Right kidney (tissue), 1 donor: ENCODE measurements around the gene DPEP3.
"Not testable (repeated sequence)": the region's sequence is repeated elsewhere in the genome, so short reads cannot be mapped to it uniquely, and the experiment has no call there.

Source experiments
- DNase-seq: peaks from one replicate; pipeline ENCODE4 v3.0.0-alpha.2; 2016

Gene DPEP3

DNA sequence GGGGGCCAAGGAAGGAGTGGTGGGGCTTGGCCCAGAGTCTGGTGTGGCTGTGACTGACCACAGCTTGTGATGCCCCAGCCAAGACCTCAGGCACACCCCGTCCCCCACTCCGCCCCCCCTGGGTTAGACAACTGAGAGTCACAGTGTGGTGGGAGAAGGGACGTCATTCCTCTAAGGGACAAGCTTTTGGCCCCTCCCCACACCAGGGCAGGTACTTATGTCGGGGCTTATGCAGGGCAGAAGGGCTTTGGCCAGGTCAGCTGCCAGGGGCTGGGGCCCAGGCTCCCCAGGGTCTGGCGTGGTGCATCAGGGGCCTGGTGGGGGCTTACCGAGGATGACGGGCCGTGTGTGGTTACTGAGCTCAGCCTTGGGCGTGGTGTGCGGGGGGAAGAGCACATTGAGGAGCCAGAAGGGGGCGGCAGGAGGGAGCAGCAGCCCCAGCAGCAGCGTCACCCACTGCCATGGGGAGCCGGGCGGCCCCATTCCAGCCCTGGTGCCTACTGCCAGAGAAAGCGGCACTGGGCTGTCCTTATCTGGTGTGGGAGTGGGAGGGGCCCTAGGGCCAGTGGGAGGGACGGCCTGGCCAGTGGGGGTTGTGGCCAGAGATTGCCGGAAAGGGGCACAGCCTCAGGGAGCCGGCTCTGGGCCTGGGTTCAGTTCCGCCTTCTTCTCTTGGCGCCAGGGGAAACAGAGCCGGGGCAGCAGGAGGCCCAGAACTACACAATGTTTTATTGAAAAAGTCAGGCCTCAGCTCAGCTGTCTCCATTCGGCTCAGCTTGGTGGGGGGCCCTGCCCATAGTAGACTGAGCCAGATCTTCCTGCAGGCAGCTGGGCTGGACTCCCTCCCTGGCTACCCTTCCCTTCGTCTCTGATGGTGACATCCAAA is 36.4 kb downstream of the DPEP3 start, which contains the start of gene LCAT:
Gene LCAT (minus strand): TSS at position 502 of the 886 bp plus-strand sequence. CDS start 19 bp downstream, at position 483.
- DNase-seq, result no peak

DNA sequence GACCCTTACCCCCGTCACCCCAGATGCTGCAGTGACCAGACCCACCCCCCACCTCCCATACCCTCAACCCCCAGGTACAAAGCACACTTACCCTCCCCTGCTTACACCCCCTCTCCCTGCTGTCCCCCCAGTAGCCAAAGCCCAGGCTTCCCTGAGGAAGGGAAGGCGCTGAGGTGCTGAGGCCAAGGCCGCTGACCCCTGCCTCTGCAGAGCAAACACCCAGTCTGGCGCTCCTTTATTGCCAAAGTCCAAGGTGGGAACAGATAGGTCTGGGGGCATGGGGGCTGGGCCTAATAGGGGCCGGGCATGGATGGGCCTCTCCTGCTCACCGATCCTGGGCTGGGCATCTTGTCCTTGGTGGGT is 37.1 kb downstream of the DPEP3 start:
- DNase-seq, result no peak

DNA sequence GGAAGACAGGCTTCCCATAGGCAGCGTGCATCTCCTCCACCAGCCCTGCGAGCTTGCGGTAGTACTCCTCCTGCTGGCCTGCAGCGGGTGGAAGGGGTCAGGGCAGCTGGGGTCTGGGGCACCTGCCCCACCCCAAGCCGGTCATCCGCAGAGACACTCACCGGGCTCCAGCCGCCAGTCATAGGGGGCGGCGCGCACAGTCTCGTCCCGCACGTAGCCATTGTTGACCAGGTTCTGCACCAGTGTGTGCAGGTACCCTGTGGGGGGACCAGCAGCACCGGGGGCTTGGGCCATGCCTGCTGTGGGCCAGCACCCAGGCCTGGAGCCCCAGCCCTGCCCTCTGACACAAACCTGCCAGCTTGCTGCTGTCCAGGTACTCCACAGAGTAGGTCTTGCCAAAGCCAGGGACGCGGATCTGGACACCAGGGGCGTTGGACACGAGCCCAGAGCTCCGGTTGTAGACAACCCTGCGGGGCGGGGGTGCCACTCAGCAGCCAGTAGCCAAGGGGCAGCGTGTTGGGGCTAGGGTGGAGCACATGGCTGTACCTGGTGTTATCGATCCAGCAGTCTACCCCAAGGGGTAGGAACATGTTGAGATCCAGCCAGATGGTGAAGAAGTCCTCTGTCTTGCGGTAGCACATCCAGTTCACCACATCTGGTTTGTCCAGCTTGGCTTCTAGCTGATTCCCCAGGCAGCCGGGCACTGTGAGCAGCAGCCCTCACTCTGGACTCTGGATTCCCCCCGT is 37.6 kb downstream of the DPEP3 start:
- no peak for DNase-seq

DNA sequence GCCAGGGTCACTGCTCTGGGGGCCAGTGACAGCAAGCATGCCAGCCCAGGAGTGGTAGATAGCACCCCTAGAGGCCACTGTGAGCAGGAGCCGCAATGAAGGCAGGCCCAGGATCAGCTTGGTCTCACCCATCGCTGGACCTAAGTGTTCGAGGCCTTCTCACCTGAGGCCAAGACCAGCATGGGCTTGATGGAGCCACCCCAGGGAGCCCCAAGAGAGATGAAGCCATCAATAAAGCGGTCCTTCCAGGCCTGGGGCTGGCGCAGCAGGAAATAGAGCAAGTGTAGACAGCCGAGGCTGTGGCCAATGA is 38.1 kb downstream of the DPEP3 start:
- DNase-seq, result peak; percentile 39

DNA sequence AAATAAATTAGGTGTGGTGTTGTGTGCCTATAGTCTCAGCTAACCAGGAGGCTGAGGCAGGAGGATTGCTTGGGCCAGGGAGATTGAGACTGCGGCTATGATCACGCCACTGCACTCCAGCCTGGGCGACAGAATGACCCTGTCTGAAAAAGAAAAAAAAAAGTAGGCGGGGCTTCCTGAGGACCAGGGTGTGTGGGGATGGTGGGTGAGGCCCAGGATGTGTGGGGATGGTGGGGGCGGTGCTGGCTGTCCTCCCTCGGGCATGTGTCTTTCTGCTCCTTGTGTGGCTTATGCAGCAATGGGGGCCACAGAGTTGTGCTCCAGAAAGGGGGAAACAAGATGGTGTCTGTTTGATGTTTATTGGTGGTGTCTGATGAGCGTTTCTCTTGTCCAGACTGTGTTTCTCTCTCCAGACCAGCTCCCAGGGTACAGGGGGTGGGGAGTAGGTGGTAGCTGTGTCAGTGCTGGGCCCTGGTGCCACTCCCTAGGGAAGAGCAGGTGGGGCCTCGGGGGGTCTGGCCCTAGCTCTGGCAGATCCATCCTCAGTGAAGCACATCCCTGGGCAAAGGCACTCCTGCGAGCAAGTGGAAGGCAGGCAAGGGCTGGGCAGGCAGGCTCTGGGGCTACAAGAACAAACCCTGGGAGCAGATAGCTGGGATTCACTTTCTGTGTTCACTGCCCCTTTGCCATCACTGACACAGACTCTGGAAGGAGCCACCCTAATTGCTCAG is 38.7 kb downstream of the DPEP3 start:
- no peak for DNase-seq

DNA sequence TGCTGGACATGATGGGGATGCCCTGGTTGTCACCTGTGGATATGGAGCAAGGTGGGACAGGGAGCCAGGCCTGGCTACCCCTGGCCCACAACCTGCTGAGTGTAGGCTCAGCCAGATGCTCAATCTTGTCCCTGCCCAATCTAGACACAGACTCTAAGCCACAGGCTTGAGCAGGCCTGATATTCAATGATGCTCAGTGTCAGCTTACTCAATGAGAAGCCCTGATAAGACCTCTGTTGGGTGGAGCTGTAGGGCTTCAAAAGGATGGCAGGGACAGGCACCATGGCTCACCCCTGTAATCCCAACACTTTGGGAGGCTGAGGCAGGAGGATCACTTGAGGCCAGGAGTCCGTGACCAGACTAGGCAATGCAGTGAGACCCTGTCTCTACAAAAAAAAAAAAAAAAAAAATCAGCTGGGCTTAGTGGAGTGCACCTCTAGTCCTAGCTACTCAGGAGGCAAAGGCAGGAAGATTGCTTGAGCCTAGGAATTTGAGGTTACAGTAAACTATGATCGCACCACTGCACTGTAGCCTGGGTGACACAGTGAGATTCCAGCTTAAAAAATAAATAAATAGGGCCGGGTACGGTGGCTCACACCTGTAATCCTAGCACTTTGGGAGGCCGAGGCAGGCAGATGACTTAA is 39.7 kb downstream of the DPEP3 start:
- no peak for DNase-seq

DNA sequence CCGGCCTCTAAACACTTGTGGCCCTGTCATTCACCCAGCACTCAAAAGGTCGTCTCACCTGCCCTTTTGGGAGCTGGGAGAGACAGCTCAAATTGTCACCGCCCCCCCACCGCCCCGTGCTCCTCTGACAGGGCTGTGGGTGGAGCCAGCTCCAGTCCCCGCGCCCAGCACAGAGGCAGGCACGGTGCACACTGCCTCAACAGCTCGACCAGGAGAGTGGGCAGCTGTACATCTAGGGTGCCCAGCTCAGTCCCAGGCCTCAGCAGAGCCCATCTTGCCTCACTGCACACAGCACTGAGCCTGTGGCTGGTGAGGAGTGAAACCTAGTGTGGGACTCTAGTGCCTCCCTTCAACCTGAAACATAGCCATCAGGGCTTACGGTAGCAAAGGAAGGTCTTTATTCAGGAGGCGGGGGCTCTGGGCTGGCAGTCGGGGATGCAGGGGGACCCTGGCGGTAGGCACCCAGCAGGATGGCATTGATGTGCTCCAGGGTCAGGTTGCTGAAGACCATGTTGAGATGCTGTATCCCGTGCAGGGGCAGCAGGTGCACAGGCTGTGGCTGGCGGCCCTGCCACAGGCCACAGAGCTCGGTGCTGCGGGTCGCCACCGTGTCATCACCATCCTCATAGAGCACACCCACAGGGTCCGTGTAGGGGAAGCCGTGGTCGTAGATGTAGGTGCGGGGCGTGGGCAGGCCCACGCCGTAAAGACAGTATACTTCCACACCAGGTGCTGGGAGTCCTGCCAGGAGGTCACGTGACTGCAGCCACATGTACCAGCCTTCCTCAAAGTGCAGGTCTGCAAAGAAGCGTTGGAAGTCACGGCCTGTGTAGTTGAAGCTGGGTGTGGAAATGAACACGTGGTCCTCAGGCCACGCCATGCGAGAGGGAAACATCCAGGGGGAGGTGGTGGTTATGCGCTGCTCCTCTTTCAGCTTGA is 40.5 kb downstream of the DPEP3 start:
- DNase-seq, result no peak

DNA sequence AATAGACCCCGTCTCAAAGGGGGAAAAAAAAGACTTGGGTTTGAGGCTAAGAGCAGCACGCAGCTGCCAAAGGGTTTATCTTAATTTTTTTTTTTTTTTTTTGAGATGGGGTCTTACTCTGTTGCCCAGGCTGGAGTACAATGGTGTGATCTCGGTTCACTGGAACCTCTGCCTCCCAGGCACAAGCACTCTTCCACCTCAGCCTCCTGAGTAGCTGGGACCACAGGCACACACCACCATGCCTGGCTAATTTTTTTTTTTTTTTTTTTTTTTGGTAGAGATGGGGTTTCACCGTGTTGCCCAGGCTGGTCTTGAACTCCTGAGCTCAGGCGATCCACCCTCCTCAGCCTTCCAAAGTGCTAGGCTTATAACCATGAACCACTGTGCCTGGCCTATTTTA is 42.6 kb downstream of the DPEP3 start:
- DNase-seq, result not testable (repeated sequence)

DNA sequence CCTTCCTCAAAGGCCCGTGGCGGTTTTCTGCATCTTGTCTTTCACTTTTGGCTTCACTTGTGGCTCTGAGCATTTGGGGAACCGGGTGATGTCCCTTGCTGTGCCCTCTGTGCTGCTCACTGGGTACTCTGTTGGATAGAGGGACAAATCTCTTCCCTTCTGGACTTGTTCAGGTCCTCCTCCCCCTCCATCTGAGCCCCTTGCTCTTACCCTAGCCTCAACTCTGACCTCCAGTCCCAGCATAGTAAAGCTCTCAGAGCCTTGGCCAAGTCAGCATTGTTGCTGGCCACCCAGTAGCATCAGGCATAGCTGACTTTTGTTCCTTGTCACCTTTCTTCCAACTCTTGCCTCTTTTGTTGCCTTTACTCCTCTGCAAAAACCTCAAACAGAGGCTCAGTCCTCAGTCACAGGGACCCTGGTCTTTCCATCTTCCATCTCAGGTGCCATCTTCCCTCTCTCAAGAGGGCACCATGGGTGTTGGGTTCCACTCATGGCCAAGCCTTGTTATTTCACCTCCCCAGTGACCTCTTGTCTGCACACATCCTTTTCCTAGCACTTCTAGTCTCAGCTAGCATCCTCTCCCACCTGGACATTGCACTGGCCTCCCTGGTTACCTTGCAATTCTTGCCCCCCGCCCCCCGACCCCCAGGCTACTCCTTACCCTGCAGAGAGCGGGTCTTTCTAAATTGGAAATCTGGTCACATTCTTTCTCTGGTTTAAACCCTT is 43.3 kb downstream of the DPEP3 start:
- no peak for DNase-seq

DNA sequence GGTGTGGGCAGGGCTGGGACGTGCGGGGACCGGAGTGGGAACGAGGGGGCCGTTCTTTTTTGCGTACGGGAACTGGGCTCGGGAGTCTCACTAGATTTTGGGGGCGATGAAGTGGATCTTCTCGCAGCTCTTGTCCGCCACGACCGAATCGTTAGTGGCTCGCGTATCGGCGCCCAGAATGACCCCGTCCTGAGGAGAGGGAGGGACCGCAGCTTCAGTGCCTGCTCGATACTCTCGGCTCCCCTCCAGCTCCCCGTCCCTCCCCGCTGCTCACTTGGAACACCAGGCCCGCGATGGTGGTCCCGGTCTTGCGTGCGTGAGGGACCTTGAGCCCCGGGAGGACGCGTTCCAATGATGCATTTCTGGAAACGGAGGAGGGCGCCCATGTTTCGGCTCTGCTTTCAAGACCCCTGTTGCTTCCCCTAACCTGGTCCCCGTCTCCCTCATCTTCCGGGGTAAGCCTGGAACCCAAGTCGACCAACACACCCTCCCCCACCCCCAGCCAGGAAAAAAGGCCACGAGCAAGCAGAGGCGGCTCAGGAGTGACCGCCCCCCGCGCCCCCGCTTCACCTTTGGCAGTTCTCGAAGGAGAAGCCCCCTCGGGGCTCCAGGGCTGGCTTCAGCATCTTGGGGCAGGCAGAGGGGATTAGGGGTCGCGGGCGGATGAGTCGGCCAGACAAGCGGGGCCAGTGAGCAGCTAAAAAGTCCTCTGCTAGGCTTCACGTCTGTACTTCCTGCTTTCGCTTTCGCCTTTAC is 44.0 kb downstream of the DPEP3 start, which contains the start of gene PSMB10:
Gene PSMB10 (minus strand): TSS at position 727 of the 756 bp plus-strand sequence. CDS start 101 bp downstream, at position 626.
- DNase-seq, result peak; percentile 67

DNA sequence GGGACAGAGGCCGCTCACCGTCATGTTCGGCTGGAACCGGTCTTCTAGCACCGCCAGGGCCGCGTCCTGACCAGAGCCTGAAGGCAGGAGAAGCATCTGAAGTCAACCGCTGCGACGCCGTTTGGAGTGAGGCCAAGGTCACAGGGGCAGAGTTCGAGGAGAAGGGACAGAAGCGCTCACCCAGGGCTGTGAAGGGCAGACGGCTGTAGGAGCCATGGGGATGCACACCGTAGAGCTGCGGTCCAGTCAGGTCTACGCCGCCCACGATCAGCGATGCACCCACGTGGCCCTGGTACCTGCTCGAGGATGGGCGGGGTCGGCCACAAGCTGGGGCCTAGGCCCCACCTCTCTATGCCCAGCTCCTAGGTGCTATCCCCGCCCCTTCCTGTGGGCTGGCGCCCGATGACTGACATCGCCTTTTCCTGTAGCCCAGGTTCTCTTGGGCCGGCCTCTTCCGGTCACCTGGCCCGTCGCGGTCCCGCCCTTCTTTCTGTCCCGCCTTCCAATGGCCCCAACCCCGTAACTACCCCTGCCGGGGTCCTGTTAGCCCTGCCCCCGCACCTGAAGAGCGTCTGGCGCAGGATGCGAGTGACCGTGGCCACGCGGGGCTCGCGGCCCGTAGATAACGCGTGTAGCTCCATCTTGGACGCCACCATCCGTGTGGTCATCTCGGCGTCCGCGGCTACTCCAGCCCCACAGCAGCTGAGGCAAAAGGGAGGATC is 44.7 kb downstream of the DPEP3 start:
- DNase-seq, result peak; percentile 93

DNA sequence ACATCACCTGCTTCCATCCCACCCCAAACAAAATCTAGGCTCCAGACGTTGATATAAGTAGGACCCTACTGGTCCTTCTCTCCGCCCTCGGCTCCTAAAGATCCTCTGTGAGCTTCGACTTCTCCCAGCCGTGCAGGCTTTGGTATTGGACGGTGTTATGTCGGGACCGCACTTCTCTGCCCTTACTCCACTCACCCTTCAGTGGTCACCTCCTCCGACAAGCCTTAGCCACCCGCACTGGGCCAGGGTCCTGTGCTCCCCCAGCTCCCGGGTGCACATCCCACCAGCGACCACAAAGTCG is 45.2 kb downstream of the DPEP3 start:
- peak; percentile 51 for DNase-seq

DNA sequence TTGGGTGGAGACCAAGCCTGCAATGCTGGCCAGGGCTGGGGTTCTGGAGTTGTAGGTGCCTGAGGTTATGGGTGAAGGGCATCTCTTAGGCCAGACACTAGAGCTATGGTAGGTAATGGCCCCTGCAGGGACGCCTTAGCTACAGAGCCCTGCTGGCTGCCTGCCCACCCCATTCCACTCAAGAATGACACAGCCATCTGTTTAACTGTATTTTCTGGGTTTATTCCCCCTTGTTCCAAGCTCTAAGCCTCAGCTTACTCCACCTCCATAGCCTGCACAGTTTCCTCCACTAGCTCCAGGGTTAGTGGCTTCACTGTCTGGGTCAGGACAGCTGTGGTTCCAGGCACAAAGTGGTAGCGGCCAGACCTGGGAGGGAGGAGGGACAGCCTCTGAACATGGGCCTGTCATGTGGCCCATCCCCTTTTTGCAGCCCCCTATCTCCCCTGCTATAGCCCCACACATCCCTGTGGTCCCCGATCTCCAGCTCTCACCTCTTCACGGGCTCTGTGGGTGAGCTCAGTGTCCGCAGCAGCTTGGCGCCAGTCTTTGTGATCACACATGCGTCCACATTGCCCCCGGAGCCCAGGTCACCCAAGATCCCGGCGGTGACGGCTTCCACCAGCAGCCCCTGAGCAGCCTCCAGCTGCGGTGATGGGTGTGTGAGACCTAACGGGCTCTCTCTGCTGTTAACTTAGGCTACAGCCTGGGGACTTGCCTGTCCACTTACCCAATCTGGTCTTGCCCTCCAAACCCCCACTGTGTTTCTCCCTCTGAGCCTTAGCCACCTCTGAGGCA is 45.8 kb downstream of the DPEP3 start:
- DNase-seq, result no peak

DNA sequence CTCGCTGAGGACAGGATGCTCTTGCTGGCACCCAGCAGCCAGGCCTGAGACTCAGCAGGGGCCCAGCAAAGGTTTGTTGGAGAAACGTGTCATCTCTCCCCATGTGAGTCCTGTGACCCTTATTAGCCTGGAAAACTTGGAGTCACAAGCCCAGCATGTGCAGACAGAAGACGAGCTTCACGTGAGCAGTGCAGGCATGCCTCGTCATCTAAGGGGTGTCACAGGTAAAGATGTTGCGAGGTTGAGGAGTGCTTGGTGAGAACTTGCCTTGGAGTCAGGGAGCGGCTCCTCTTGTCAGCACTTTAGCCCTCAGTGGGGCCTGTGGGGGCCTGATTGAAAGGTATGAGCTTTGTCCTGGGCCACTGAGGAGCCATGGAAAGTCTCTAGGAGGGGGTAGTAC is 46.5 kb downstream of the DPEP3 start:
- DNase-seq, result no peak

DNA sequence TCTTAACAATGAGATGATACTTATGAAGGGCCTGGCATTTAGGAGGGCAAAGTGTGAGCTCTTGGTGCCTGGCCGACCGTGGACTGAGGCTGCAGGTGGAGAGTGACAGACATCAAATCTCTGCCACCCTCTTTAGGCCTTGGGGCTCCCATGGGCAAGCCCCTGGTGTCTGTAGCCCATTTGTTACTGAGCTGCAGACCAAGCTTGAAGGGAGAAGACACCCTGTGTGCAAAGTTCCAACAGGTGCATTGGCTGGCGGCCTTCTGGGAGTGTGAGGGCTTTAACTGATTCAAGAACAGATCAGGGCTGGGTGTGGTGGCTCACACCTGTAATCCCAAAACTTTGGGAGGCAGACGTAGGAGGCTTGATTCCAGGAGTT is 47.8 kb downstream of the DPEP3 start:
- no peak for DNase-seq

DNA sequence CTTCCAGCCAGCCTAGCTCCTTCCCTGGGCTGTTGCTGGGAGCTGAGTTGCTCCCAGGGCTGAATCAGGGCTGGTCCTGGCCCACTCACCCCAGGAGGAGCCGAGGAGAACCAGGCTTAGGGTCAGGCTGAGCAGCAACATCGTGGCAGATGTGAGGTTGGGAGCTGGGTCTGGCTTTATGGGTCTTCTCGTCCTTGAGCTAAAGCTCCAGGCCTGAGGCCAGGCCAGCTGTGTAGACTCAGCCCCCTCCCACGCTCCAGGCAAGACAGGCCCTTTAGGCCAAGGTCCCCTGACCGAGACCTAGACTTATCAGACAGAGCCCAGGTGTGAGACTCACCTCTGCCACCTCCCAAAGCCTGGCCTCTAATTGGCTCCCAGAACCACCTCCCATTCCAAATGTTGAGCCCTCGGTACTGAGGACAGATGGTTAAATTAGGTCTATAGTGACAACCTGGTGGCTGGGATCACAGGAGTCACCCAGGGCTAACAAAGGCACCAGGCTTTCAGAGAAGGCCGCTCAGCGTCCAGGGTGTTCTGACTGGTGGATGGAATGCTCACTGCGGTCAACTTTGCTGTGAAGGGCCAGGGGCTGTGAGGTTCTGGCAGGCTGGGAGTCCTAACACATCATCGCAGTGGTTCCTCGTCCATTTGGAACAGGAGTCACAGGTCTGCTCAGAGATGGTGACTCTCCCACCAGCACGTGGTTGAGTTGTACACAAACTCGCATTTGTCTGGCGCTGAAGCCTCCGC is 48.4 kb downstream of the DPEP3 start, which contains the start of gene CTRL:
Gene CTRL (minus strand): TSS at position 151 of the 750 bp plus-strand sequence. CDS start 10 bp downstream, at position 141.
- no peak for DNase-seq

DNA sequence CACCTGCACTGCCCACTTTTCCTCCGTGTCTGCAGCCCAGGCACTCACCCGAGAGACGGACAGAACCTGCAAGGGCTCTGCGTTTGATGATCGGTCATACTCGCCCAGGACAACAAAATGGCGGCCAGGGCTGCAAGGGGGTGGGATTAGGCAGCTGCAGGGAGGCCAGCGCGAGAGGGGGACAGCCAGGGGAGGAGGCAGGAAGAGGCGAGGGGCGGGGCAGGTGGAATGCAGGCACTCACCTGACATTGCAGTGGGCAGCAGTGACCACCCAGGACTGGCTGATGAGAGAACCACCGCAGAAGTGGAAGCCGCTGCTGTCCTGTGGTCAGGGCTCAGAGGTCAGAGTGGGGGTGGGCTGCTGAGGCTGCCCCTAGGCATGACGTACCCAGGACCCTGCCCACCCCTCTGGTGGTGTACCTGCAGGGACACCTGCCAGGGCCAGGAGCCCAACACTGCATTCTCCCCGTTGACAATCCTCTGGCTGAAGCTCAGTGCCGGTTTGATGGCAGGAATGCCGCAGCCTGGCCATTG is 49.6 kb downstream of the DPEP3 start:
- no peak for DNase-seq
